HG02884 (cell line): ENCODE measurements around the gene NR1H2.
"Not testable (repeated sequence)": the region's sequence is repeated elsewhere in the genome, so short reads cannot be mapped to it uniquely, and the experiment has no call there.

Experiments
- ATAC-seq: cut with Tn5 transposase; IDR thresholded peaks from one replicate; pipeline ENCODE4 v1.9.1; 2021; ENCODE audit warnings: mild to moderate bottlenecking, moderate library complexity; ENCODE audit not compliant: unreplicated experiment

NR1H2 gene

GRCh38 chr19:50376166-50377050, at the start of gene NR1H2:
Gene NR1H2 (plus strand): TSS chr19:50376457. CDS start chr19:50377606, 1,149 bp downstream.
- peak; percentile 79 for ATAC-seq

GRCh38 chr19:50327013-50327412, 49.2 kb upstream of the NR1H2 start:
- ATAC-seq: no peak

- ATAC-seq: no peak
These were observed 48.6 kb upstream of the NR1H2 start for GRCh38 chr19:50327461-50328223.

GRCh38 chr19:50328224-50328872, 47.9 kb upstream of the NR1H2 start:
- no peak for ATAC-seq

DNA sequence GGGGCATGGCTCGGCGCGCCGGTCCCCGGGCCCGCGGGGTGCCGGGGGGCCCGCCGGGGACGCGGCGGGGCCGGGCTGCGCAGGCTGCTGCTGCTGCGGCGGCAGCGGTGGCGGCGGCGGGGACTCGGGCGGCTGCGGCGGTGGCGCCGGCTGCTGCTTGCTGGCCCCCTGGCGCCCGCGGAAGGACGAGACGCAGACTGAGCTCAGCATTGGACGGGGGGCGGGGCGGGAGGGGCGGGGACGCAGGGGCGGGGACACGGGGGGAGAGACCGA, 47.4 kb upstream of the NR1H2 start:
- ATAC-seq: peak; percentile 7

DNA sequence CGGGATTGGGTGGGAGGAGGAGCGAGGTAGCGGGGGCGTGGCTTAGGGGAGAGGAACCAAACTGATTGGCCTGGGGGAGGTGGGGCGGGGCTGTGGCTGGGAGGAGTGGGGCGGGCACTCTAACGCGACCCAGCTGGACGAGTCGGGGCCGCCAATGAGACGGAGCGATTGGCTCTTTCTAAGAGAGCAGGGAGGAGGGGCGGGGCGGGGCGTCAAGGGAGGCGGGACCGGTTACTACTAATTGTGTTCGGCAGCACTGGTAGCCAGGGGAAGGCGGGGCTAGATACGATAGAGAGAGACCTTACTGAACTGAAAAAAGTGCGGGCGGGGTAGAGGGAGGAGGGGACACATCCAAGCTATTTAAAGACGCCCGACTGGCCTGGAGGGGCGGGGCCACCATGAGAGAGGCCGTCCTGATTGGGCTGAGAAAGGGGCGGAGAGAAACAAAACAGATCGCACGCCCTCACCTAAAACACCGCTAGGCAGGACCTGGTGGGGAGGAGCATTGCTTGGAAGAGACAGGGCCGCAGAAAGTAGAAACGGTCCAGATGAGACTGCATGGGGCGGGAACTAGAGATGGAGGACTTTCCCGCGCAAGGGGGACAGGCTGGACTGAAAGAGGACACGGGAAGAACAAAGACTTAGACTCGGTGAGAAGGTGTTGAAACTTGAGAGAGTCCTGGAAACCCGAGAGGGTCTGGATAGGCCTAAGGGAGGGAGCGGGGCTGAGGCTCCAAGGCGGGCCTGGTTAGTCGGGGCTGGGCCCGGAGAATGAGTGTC, 46.9 kb upstream of the NR1H2 start, which contains the start of gene KCNC3:
Gene KCNC3, minus strand, starts transcription at position 232 of the 780 bp plus-strand sequence. CDS start 295 bp downstream, outside the sequence.
- peak; percentile 47 for ATAC-seq

DNA sequence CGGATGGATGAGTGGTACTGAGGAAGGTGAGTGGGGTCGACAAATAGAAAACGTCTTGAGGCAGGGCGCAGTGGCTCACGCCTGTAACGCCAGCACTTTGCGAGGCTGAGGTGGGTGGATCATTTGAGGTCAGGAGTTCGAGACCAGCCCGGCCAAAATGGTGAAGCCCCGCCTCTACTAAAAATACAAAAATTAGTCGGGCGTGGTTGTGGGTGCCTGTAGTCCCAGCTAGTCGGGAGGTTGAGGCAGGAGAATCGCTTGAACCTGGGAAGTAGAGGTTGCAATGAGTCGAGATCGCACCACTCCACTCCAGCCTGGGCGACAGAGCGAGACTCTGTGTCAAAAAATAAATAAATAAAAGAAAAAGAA, 46.3 kb upstream of the NR1H2 start:
- ATAC-seq: not testable (repeated sequence)

DNA sequence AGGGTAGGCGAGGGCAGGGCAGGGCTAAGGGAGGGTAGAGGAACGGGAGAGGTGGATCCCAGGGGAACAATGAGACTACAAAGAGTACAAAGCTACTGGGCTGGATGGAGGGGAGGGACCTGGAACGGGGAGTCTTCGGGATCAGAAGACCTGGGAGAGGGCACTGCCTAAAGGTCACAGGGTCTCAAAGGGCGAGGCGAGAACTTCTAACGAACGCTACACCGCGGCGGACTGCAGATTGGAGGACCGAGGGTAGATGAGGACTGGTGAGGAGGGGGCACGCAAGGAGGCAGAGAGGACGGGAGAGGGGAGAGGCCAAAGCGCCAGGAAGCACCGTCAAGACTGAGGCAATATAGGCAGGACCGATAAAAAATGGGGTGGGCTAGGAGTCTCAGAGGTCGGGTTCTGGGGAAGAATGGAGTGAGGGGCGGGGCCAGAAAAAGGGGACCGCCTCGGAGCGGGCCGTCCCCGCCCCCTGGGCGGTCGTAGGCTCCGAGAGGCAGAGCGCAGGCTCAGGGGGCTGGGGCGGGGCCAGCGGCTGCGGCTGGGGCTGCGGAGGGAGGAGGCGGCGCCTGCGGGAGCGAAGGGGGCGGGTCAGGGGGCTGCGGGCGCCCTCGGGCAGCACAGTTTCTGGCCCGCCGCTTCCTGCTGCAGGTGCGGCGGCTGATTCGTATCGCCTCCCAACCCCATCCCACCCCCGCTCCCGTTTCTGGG, 45.7 kb upstream of the NR1H2 start:
- ATAC-seq: no peak

- ATAC-seq: no peak
These were observed 44.9 kb upstream of the NR1H2 start for GRCh38 chr19:50331221-50331993.

GRCh38 chr19:50331994-50332243, 44.3 kb upstream of the NR1H2 start:
- no peak for ATAC-seq

- no peak for ATAC-seq
These were observed 43.8 kb upstream of the NR1H2 start for GRCh38 chr19:50332244-50333038.

- peak; percentile 42 for ATAC-seq
These were observed 43.0 kb upstream of the NR1H2 start for GRCh38 chr19:50333235-50333736.

- ATAC-seq: peak; percentile 19
These were observed 42.3 kb upstream of the NR1H2 start for GRCh38 chr19:50333737-50334617.

GRCh38 chr19:50334741-50335421, 41.4 kb upstream of the NR1H2 start:
- ATAC-seq: no peak

DNA sequence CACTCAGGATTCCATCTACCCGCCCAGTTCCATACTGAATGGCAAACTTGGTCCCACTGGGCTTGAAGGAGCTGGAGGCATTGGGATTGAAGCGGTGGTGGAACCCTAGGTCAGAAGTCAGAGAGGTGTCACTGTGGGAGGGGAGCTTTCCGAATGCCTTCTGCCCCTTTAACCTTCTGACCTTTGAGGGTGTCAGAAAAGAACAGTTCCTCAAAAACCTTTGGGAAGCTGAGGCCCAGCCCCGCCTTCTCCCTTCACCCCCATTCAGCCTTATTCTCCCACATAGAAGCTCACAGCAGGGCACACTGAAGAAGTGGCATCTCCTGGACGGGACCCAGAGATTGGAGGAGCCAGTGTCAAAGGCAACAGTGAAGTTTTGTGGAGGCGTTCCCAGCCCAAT, 39.2 kb upstream of the NR1H2 start:
- ATAC-seq: not testable (repeated sequence)

DNA sequence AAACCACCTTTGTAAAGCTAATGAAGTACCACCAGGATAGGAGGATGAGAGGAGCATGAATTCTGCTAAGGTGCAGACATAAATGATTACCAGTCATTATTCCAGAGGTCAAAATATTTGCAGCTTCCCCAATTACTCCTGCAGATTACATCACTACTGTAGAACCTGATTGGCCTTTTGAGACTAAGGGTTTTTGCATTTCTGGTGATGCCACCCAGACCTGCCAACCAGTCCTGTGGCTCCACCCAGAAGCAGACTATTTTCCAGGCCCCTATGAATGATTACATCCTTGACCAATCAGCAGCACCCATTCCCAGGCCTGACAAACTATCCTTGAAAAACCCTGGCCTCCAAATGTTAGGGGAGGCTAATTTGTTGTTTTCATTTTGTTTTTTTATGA, 35.9 kb upstream of the NR1H2 start:
- no peak for ATAC-seq

- peak; percentile 74 for ATAC-seq
These were observed 35.1 kb upstream of the NR1H2 start for GRCh38 chr19:50341091-50341564.
